IMR-90 (cell line): ENCODE measurements around the gene MYO3B. TPM values are rescaled to one million over a fixed set of nuclear protein-coding genes. Genes with fewer than 3 reads are reported as not detected.

ENCODE experiments used
- ATAC-seq: fragments of 200-7000 bp; cut with Tn5 transposase; 2 replicates; pipeline ENCODE4 v1.9.1; 2020; ENCODE audit warnings: low read depth, mild to moderate bottlenecking, moderate library complexity
- BruUV-seq: library from RNA; stranded (reverse); fragments of 400-500 nt; replicated peaks from 2 replicates; lab custom pipeline; 2021; lab: Mats Ljungman, UMichigan
- CTCF ChIA-PET: fragments of 300-600 bp; formaldehyde crosslinking; extraction: SDS; loops from one replicate; lab custom pipeline; 2021; ENCODE audit warnings: antibody characterized with exemption; lab: Yijun Ruan, JAX
- POLR2A ChIA-PET: fragments of 300-600 bp; sonication (Branson Sonifier 250); formaldehyde crosslinking; loops from one replicate; lab custom pipeline; 2022; ENCODE audit warnings: antibody characterized with exemption; ENCODE audit not compliant: unreplicated experiment; lab: Charles Lee
- DNase-seq: peaks from one replicate; pipeline ENCODE4 v3.0.0; 2013
- H2AFZ ChIP-seq: replicated peaks from 2 replicates; pipeline ENCODE3; 2013; ENCODE audit warnings: low read length, mild to moderate bottlenecking; ENCODE audit not compliant: poor library complexity
- H2AK5ac ChIP-seq: 2 replicates; pipeline ENCODE4 v1.6.1; 2013; ENCODE audit warnings: low read depth, low read length, inconsistent platforms
- H2AK9ac ChIP-seq: replicated peaks from 2 replicates; pipeline ENCODE3; 2013; ENCODE audit warnings: mild to moderate bottlenecking, low read depth, low read length, moderate library complexity; ENCODE audit not compliant: poor library complexity
- H2BK120ac ChIP-seq: 2 replicates; pipeline ENCODE4 v1.6.1; 2013; ENCODE audit warnings: low read depth, low read length, inconsistent platforms
- H2BK15ac ChIP-seq: 3 replicates; pipeline ENCODE4 v1.6.1; 2013; ENCODE audit warnings: low read depth, low read length, inconsistent platforms
- H2BK20ac ChIP-seq: 2 replicates; pipeline ENCODE4 v1.6.1; 2013; ENCODE audit warnings: low read depth, mild to moderate bottlenecking, inconsistent platforms, low read length, moderate library complexity
- H2BK5ac ChIP-seq: 2 replicates; pipeline ENCODE4 v1.6.1; 2013; ENCODE audit warnings: mild to moderate bottlenecking, low read depth, low read length, inconsistent platforms; ENCODE audit not compliant: poor library complexity, severe bottlenecking
- H3K14ac ChIP-seq: replicated peaks from 2 replicates; pipeline ENCODE4 v1.6.1; 2013; ENCODE audit warnings: low read depth, low read length, inconsistent platforms
- H3K18ac ChIP-seq: 2 replicates; pipeline ENCODE4 v1.6.1; 2013; ENCODE audit warnings: low read depth, low read length, control low read depth
- H3K23ac ChIP-seq: 2 replicates; pipeline ENCODE4 v1.6.1; 2013; ENCODE audit warnings: low read depth, low read length, inconsistent platforms
- H3K27ac ChIP-seq: 2 replicates; pipeline ENCODE4 v1.5.1; 2013; ENCODE audit warnings: mild to moderate bottlenecking, control low read depth, low read length; ENCODE audit not compliant: insufficient read depth
- H3K27me3 ChIP-seq: 2 replicates; pipeline ENCODE4 v1.6.1; 2013; ENCODE audit warnings: low read length; ENCODE audit not compliant: control insufficient read depth, insufficient read depth
- H3K36me3 ChIP-seq: 2 replicates; pipeline ENCODE4 v1.6.1; 2013; ENCODE audit warnings: low read length, mixed read lengths; ENCODE audit not compliant: control insufficient read depth, insufficient read depth
- H3K4ac ChIP-seq: 2 replicates; pipeline ENCODE4 v1.6.1; 2013; ENCODE audit warnings: low read depth, low read length, inconsistent platforms
- H3K4me1 ChIP-seq: 2 replicates; pipeline ENCODE4 v1.6.1; 2013; ENCODE audit warnings: low read length, mixed read lengths; ENCODE audit not compliant: control insufficient read depth, insufficient read depth
- H3K4me2 ChIP-seq: 2 replicates; pipeline ENCODE4 v1.6.1; 2013; ENCODE audit warnings: low read depth, mild to moderate bottlenecking, control low read depth, low read length, moderate library complexity
- H3K4me3 ChIP-seq: 2 replicates; pipeline ENCODE4 v1.5.1; 2013; ENCODE audit warnings: low read depth, mild to moderate bottlenecking, control low read depth, low read length, moderate library complexity; ENCODE audit not compliant: insufficient read depth
- H3K56ac ChIP-seq: 2 replicates; pipeline ENCODE4 v1.6.1; 2013; ENCODE audit warnings: low read length, inconsistent platforms; ENCODE audit not compliant: insufficient read depth; ENCODE audit errors: extremely low read depth
- H3K79me1 ChIP-seq, 2 experiments: 2 replicates each; pipeline ENCODE4 v1.6.1; 2013; ENCODE audit warnings: low read length in 2 of 2, inconsistent platforms in 1 of 2, low read depth in 1 of 2
- H3K9ac ChIP-seq: 2 replicates; pipeline ENCODE4 v1.6.1; 2013; ENCODE audit warnings: low read depth, low read length, control low read depth
- H3K9me1 ChIP-seq: 2 replicates; pipeline ENCODE4 v1.6.1; 2013; ENCODE audit warnings: low read length, inconsistent platforms; ENCODE audit not compliant: insufficient read depth
- H3K9me3 ChIP-seq: 2 replicates; pipeline ENCODE4 v1.6.1; 2013; ENCODE audit warnings: low read length; ENCODE audit not compliant: control insufficient read depth, insufficient read depth
- H4K20me1 ChIP-seq: 2 replicates; pipeline ENCODE4 v1.6.1; 2013; ENCODE audit warnings: low read length, inconsistent platforms; ENCODE audit not compliant: insufficient read depth
- H4K5ac ChIP-seq: 2 replicates; pipeline ENCODE4 v1.6.1; 2013; ENCODE audit warnings: mild to moderate bottlenecking, low read depth, low read length, control low read depth
- H4K8ac ChIP-seq, 2 experiments: 2 replicates each; pipeline ENCODE4 v1.6.1; 2013; ENCODE audit warnings: low read depth in 2 of 2, low read length in 2 of 2, control low read depth in 1 of 2, inconsistent platforms in 1 of 2
- H4K91ac ChIP-seq: 2 replicates; pipeline ENCODE4 v1.6.1; 2013; ENCODE audit warnings: low read depth, low read length, inconsistent platforms; ENCODE audit not compliant: insufficient read depth
- BHLHE40 ChIP-seq: fragments of 150-350 bp; IDR thresholded peaks from 2 replicates; pipeline ENCODE4 v1.6.1; 2016; ENCODE audit warnings: mild to moderate bottlenecking, low read depth, low read length
- CEBPB ChIP-seq: IDR thresholded peaks from 2 replicates; pipeline ENCODE4 v1.6.1; 2012; ENCODE audit warnings: low read depth, low read length, improper control_type of control experiment
- CHD1 ChIP-seq: IDR thresholded peaks from 2 replicates; pipeline ENCODE4 v1.6.1; 2012; ENCODE audit warnings: low read depth, low read length, improper control_type of control experiment
- MAFK ChIP-seq: IDR thresholded peaks from 2 replicates; pipeline ENCODE4 v1.6.1; 2012; ENCODE audit warnings: low read depth, low read length, improper control_type of control experiment
- MAZ ChIP-seq: IDR thresholded peaks from 2 replicates; pipeline ENCODE4 v1.6.1; 2012; ENCODE audit warnings: low read depth, mild to moderate bottlenecking, low read length, improper control_type of control experiment, moderate library complexity, borderline replicate concordance
- MXI1 ChIP-seq: IDR thresholded peaks from 2 replicates; pipeline ENCODE4 v1.6.1; 2012; ENCODE audit warnings: low read depth, mild to moderate bottlenecking, low read length, moderate library complexity, borderline replicate concordance
- NFE2L2 ChIP-seq: fragments of 150-350 bp; IDR thresholded peaks from 2 replicates; pipeline ENCODE4 v1.6.1; 2016; ENCODE audit warnings: low read depth, mild to moderate bottlenecking, low read length
- RAD21 ChIP-seq: IDR thresholded peaks from 2 replicates; pipeline ENCODE4 v1.6.1; 2012; ENCODE audit warnings: low read length, improper control_type of control experiment
- RCOR1 ChIP-seq: IDR thresholded peaks from 2 replicates; pipeline ENCODE4 v1.6.1; 2012; ENCODE audit warnings: mild to moderate bottlenecking, low read length, improper control_type of control experiment; ENCODE audit not compliant: insufficient replicate concordance
- RFX5 ChIP-seq: IDR thresholded peaks from 2 replicates; pipeline ENCODE4 v1.8.0; 2012; ENCODE audit warnings: low read depth, mild to moderate bottlenecking, low read length, moderate library complexity
- WGBS, 2 experiments: methylation state at CpG; one replicate each; pipeline versions ENCODE4 v1.1.5 to v1.1.7; 2013; ENCODE audit warnings: missing lambda C conversion rate in 2 of 2; ENCODE audit not compliant: insufficient read length in 1 of 2; ENCODE audit errors: extremely low coverage in 2 of 2; 5-methylcytosine and 5-hydroxymethylcytosine counted together
- dilution Hi-C: fragments of 300-500 bp; cut with HindIII; formaldehyde crosslinking; loops from one replicate; pipeline ENCODE4 v1.14.3; 2018; ENCODE audit warnings: low sequenced_read_pairs; ENCODE audit not compliant: unreplicated experiment
- in situ Hi-C: fragments of 300-500 bp; cut with MboI; formaldehyde crosslinking; loops from 3 replicates; pipeline ENCODE4 v1.14.3; 2019; ENCODE audit warnings: low sequenced_read_pairs, inconsistent platforms, mixed read lengths
- intact Hi-C: fragments of 100-400 bp; cut with micrococcal nuclease; formaldehyde crosslinking; loops from 2 replicates; pipeline ENCODE4 v1.10.0; 2022
- polyA plus RNA-seq, 3 experiments: library from polyadenylated mRNA; depleted of rRNA; stranded (reverse); fragments of >200 nt; gene quantifications; 2 replicates each; pipeline ENCODE4 v1.2.3, GENCODE V29; 2012; ENCODE audit warnings: low replicate concordance in 1 of 3
- total RNA-seq: library from RNA; depleted of rRNA; stranded (reverse); fragments of >200 nt; gene quantifications from 2 replicates; pipeline ENCODE4 v1.2.3, GENCODE V29; 2012
- TF ChIP-seq, protein P1 (sequence below): fragments of 150-350 bp; IDR thresholded peaks from 2 replicates; pipeline ENCODE4 v1.6.1; 2017; ENCODE audit warnings: mild to moderate bottlenecking, antibody characterized with exemption, low read length, low read depth
- TF ChIP-seq, protein P2 (sequence below): fragments of 150-350 bp; IDR thresholded peaks from 2 replicates; pipeline ENCODE4 v1.6.1; 2016; ENCODE audit warnings: low read depth, mild to moderate bottlenecking, low read length, moderate library complexity, borderline replicate concordance

MYO3B gene
- total and polyA plus RNA-seq, 2 of the 4 experiments (the other 2 are of a cell fraction): 0.02 TPM; not detected in 1

DNA sequence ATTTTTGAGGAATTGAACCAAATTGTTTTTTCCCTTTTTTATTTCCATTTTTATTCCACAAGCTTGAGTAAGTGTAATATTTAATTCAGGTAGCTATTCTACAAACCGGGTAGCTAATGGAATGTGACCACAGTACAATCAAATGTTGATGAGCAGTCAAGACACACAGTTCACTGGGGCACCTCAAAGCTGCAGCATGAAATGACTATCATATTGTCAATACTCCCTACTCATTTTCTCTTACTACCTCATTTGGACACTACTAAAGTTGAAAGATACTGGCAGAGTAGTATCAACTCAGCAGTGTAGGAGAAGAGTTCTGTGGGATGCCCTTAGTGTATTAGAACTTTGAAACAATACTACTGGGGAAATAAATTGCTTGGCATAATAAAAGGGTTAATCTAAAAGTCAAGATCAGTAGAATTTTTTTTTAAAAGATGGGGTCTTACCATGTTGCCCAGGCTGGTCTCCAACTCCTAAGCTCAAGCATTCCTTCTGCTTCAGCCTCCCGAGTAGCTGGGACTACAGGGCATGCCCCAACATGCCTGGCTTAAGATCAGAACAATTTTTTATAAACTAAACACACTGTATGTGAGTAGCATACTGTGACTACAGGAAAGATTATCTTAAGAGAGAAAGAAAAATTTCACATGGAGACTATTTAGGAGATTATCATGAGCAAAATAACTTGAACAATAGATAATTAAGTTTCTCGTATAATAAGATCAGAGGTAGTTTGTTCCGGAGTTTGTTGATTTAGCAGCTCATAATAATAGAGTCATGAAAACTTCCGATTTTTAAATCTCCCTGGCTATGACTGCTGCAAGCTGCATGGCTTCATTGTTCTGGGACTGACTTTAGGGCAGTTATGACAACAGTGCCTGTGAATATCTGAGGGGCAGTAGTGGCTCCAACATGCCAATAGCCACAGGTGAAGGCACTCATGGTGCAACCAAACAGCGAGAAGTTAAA is 43.7 kb downstream of the MYO3B start:
- 0% methylated on average over 1 of the region's 6 CpGs; no CpG with 5 or more reads in 1 of the 2 experiments for WGBS, 2 experiments
- peak overlapping the region; percentile 99 for H3K14ac ChIP-seq
- H3K27me3 ChIP-seq: no peaks in the 10 kb centered on the region
- H2AK5ac ChIP-seq: peak overlapping the region; percentile 86; the same call in 1 of the 2 replicates
- peak overlapping the region; percentile 96 to 99; a peak in 3 of 4 replicates for H4K8ac ChIP-seq
- DNase-seq: peak; percentile 76
- peak overlapping the region; percentile 99 for H3K27ac ChIP-seq
- peak overlapping the region; percentile 97 for H3K23ac ChIP-seq
- ChIA-PET CTCF (interaction anchor here (1.0 kb wide), 1 partner anchor 28 kb away, joined by 4 read pairs; no protein-coding TSS in a partner anchor), POLR2A (no interaction called here)
- peak overlapping the region; percentile 99 for H2BK120ac ChIP-seq
- dilution Hi-C loops: no loop called here
- H3K18ac ChIP-seq: peak overlapping the region; percentile 99
- peaks cover 5% of the 10 kb centered on the region for H3K9me1 ChIP-seq
- intact Hi-C loops: loop anchor here (5.0 to 10.0 kb wide), 3 partner anchors 129 to 287 kb away; no protein-coding TSS in a partner anchor
- peak overlapping the region; percentile 8; the same call in 1 of the 2 replicates for H3K4me3 ChIP-seq
- in situ Hi-C loops: no loop called here
- no peaks in the 10 kb centered on the region for H3K9me3 ChIP-seq
- peak overlapping the region; percentile 75 for H2AK9ac ChIP-seq
- TF ChIP-seq RFX5 (no peak), RAD21 (no peak), MXI1 (no peak), MAFK (no peak), CEBPB (no peak), NFE2L2 (no peak), BHLHE40 (no peak), CHD1 (no peak), MAZ (no peak), RCOR1 (no peak)
- TF ChIP-seq, protein P1, sequence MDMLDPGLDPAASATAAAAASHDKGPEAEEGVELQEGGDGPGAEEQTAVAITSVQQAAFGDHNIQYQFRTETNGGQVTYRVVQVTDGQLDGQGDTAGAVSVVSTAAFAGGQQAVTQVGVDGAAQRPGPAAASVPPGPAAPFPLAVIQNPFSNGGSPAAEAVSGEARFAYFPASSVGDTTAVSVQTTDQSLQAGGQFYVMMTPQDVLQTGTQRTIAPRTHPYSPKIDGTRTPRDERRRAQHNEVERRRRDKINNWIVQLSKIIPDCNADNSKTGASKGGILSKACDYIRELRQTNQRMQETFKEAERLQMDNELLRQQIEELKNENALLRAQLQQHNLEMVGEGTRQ: no peak
- TF ChIP-seq, protein P2, sequence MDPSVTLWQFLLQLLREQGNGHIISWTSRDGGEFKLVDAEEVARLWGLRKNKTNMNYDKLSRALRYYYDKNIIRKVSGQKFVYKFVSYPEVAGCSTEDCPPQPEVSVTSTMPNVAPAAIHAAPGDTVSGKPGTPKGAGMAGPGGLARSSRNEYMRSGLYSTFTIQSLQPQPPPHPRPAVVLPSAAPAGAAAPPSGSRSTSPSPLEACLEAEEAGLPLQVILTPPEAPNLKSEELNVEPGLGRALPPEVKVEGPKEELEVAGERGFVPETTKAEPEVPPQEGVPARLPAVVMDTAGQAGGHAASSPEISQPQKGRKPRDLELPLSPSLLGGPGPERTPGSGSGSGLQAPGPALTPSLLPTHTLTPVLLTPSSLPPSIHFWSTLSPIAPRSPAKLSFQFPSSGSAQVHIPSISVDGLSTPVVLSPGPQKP: no peak
- H3K4me2 ChIP-seq: peak overlapping the region; percentile 76; the same call in 1 of the 2 replicates
- peak overlapping the region; percentile 97 for H3K4ac ChIP-seq
- H3K9ac ChIP-seq: peak overlapping the region; percentile 45
- peak; percentile 84 for ATAC-seq
- TSS peak; percentile 92 for BruUV-seq
- H2AFZ ChIP-seq: peak overlapping the region; percentile 88
- no peaks in the 10 kb centered on the region for H3K36me3 ChIP-seq
- H2BK20ac ChIP-seq: peak overlapping the region; percentile 98
- no peaks in the 10 kb centered on the region for H4K20me1 ChIP-seq
- H4K5ac ChIP-seq: peak overlapping the region; percentile 100
- peaks cover 12% of the 10 kb centered on the region for H3K4me1 ChIP-seq
- H3K56ac ChIP-seq: peak overlapping the region; percentile 83
- H2BK15ac ChIP-seq: peak overlapping the region; percentile 94; the same call in 2 of the 3 replicates
- H3K79me1 ChIP-seq: 0 out of 4 replicates have a peak, but pooled peaks cover 0 to 3% of the 10 kb centered on the region in 2 experiments
- H4K91ac ChIP-seq: peak overlapping the region; percentile 98
- H2BK5ac ChIP-seq: peak overlapping the region; percentile 100
